Measurements from ENCODE around the gene CYB5D1.
"Not testable (repeated sequence)": the region's sequence is repeated elsewhere in the genome, so short reads cannot be mapped to it uniquely, and the experiment has no call there.

The CYB5D1 gene

GRCh38 chr17:7857713-7858521 is at the start of gene CYB5D1:
CYB5D1 (plus strand) TSS chr17:7858003; CDS start chr17:7858135, 132 bp downstream.
- DNase-seq, result peak; percentile 93

GRCh38 chr17:7809086-7809790 is 48.6 kb upstream of the CYB5D1 start:
- no peak for DNase-seq

- not testable (repeated sequence) for DNase-seq
Observed at GRCh38 chr17:7809791-7810343, 47.9 kb upstream of the CYB5D1 start.

GRCh38 chr17:7811251-7811650 is 46.6 kb upstream of the CYB5D1 start:
- no peak for DNase-seq

- DNase-seq, result no peak
Observed at GRCh38 chr17:7814969-7815368, 42.8 kb upstream of the CYB5D1 start.

GRCh38 chr17:7816926-7817642 is 40.7 kb upstream of the CYB5D1 start:
- DNase-seq, result no peak

- DNase-seq, result no peak
Observed at GRCh38 chr17:7817643-7817964, 40.2 kb upstream of the CYB5D1 start.

- DNase-seq, result no peak
Observed at GRCh38 chr17:7818026-7818425, 39.8 kb upstream of the CYB5D1 start.

GRCh38 chr17:7818746-7819645 is 38.8 kb upstream of the CYB5D1 start:
- DNase-seq, result no peak

GRCh38 chr17:7820231-7820630 is 37.6 kb upstream of the CYB5D1 start:
- no peak for DNase-seq

GRCh38 chr17:7822126-7822525 is 35.7 kb upstream of the CYB5D1 start:
- no peak for DNase-seq

- no peak for DNase-seq
Observed at GRCh38 chr17:7823581-7824001, 34.2 kb upstream of the CYB5D1 start.

GRCh38 chr17:7824021-7824924 is 33.5 kb upstream of the CYB5D1 start:
- DNase-seq, result no peak

- DNase-seq, result no peak
Observed at GRCh38 chr17:7825206-7825990, 32.4 kb upstream of the CYB5D1 start.

- DNase-seq, result no peak
Observed at GRCh38 chr17:7830616-7831015, 27.2 kb upstream of the CYB5D1 start.

- no peak for DNase-seq
Observed at GRCh38 chr17:7831233-7831632, 26.6 kb upstream of the CYB5D1 start.

GRCh38 chr17:7832431-7832830 is 25.4 kb upstream of the CYB5D1 start:
- no peak for DNase-seq

- no peak for DNase-seq
Observed at GRCh38 chr17:7833011-7833794, 24.6 kb upstream of the CYB5D1 start.

GRCh38 chr17:7833795-7834541 is 23.8 kb upstream of the CYB5D1 start, which contains the start of gene KDM6B:
KDM6B (plus strand) TSS chr17:7834217; CDS start chr17:7845555, 11,338 bp downstream.
- DNase-seq, result peak; percentile 89

Measured in stimulated activated CD4-positive, alpha-beta T cell treated with anti-CD3 and anti-CD28 coated beads, Interleukin-4, amount 100 ng/mL, for 24 hours (primary cell).